Pancreas (tissue), 10 donors: ENCODE measurements around the gene EDEM2. TPM values are rescaled to one million over a fixed set of nuclear protein-coding genes. Genes with fewer than 3 reads are reported as not detected.

Experiments
- ATAC-seq, 4 donors: fragments of 200-7000 bp; cut with Tn5 transposase; one replicate each; pipeline versions ENCODE4 v1.8.0 to v1.9.1; 2020; ENCODE audit warnings: mild to moderate bottlenecking in 4 of 4, moderate library complexity in 4 of 4
- DNase-seq, 6 donors: peaks; one replicate each; pipeline ENCODE4 v3.0.0-alpha.2; 2020
- FAIRE-seq: peaks from 2 replicates; lab custom pipeline; 2012; peaks lifted over from hg19 to GRCh38; lab: Jason Lieb, UNC
- H3K27ac ChIP-seq, 4 donors: fragments of 200-600 bp; sonication (generic); 1 replicate in 3 of 4; 2 replicates in 1 of 4; pipeline versions ENCODE4 v1.5.0 to v1.8.0; 2020
- H3K27me3 ChIP-seq, 4 donors: fragments of 200-600 bp; one replicate each; pipeline ENCODE4 v1.8.0; 2021
- H3K36me3 ChIP-seq, 3 donors: fragments of 200-600 bp; sonication (generic) in 1 of 3; one replicate each; pipeline versions ENCODE4 v1.5.0 to v1.8.0; 2020 to 2021
- H3K4me1 ChIP-seq, 3 donors: fragments of 200-600 bp; one replicate each; pipeline ENCODE4 v1.8.0; 2021
- H3K4me3 ChIP-seq, 4 donors: fragments of 200-600 bp; sonication (generic) in 2 of 4; one replicate each; pipeline versions ENCODE4 v1.5.0 to v1.8.0; 2020 to 2021
- H3K9me3 ChIP-seq, 4 donors: fragments of 200-600 bp; one replicate each; pipeline ENCODE4 v1.8.0; 2021
- WGBS, 2 donors: extraction: QIAGEN DNeasy Blood & Tissue Kit; methylation state at CpG; one replicate each; pipeline ENCODE4 v1.1.7; 2013; 5-methylcytosine and 5-hydroxymethylcytosine counted together
- intact Hi-C, 3 donors: fragments of 100-400 bp; cut with DNase I; formaldehyde crosslinking; loops; one replicate each; pipeline versions ENCODE4 v1.11.1 to v1.14.2; 2022
- polyA plus RNA-seq, 2 donors: library from polyadenylated mRNA; stranded (reverse); fragments of 200-250 nt; gene quantifications; one replicate each; pipeline ENCODE4 v1.2.3, GENCODE V29; 2013
- total RNA-seq, 6 donors: library from RNA; stranded (reverse); fragmentation: NEBNext Ultra II Directional in 4 of 6; extraction: Animal tissue kit (Norgen Biotek cat#: 25700) in 4 of 6; gene quantifications; one replicate each; pipeline versions ENCODE4 v1.2.1 to v1.2.4, GENCODE V29; 2021 to 2023
- TF ChIP-seq, protein P1 (sequence below), 4 donors: fragments of 200-600 bp; sonication (generic) in 3 of 4; IDR thresholded peaks; one replicate each; pipeline versions ENCODE4 v1.5.0 to v1.8.0; 2021; ENCODE audit warnings: antibody characterized with exemption in 4 of 4
- donor health status: healthy with polysubstance abuse.
- donor health status: DM: no; HTN: no; CAD: no; lungs with moderate emphysema.
- donor health status: DM: no; HTN: no; CAD: no.
- donor health status: control.
- donor health status: control.
- donor health status: Bipolar disorder and iron deficiency.
- donor health status: DM: yes; HTN: yes; CAD: no.
- donor health status: DM: no; HTN: no; CAD: no.
- donor health status: DM: no; HTN: no; CAD: no.
- donor health status: DM: yes; HTN: yes; CAD: no.

EDEM2 gene
- total and polyA plus RNA-seq, 8 donors, result 12.5 to 31.5 (median 17.4) TPM

- Histone ChIP-seq H3K4me3 (peak overlapping the region in 2 of 4 donors; percentile 79 to 82), H3K36me3 (no peaks in the 10 kb centered on the region), H3K27ac (peak overlapping the region; percentile 71 to 91 (median 82)), H3K9me3 (no peaks in the 10 kb centered on the region), H3K27me3 (no peaks in the 10 kb centered on the region), H3K4me1 (peaks cover 0 to 21% (median 3%) of the 10 kb centered on the region in 3 donors)
- FAIRE-seq (no peak), ATAC-seq (no peak), DNase-seq (no peak)
- WGBS, 2 donors, result 76 to 80% methylated on average over 8 of the region's 8 CpGs
- TF ChIP-seq, protein P1, sequence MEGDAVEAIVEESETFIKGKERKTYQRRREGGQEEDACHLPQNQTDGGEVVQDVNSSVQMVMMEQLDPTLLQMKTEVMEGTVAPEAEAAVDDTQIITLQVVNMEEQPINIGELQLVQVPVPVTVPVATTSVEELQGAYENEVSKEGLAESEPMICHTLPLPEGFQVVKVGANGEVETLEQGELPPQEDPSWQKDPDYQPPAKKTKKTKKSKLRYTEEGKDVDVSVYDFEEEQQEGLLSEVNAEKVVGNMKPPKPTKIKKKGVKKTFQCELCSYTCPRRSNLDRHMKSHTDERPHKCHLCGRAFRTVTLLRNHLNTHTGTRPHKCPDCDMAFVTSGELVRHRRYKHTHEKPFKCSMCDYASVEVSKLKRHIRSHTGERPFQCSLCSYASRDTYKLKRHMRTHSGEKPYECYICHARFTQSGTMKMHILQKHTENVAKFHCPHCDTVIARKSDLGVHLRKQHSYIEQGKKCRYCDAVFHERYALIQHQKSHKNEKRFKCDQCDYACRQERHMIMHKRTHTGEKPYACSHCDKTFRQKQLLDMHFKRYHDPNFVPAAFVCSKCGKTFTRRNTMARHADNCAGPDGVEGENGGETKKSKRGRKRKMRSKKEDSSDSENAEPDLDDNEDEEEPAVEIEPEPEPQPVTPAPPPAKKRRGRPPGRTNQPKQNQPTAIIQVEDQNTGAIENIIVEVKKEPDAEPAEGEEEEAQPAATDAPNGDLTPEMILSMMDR (IDR thresholded peaks at IDR 0.05), result no peak
- intact Hi-C loops, result loop anchor here in 1 of 3 donors (10.0 kb wide), 1 partner anchor 111 kb away; no protein-coding TSS in a partner anchor
These were observed 53.8 kb downstream of the EDEM2 start for GRCh38 chr20:35093267-35093884.

DNA sequence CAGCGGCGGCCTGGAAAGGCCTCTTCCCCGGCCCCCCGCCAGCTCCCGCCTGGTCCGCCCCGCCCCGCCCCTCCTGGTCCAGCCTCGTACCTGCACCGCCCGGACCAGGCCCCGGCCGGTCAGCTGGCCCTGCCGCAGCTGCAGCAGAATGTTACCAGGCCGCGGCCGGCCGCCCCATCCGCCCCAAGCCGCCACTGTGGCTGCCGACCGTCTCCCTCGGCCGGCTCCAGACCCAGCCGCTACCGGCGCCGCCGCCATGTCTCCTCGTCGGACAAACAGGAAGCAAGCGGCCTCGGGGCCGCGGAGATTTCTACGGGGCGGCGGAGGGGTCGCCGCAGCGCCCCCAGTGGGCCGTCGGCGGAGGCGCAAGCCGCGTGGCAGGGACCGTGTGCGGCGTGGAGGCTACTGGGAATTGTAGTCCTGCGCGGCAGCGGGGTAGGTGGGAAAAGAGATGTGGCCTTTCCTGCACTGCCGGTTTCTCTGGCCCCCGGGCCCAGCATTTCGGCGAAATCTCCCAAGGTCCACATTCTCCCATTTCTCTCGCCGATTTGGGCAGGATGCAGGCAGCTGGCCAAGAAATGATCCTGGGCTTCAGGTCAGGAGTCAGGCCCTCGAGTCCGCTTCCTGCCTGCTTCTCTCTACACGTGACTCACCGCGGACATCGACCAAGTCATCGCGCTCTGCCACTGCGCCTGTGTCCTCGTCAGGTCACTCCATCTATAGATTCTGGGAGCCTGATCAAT, 54.4 kb downstream of the EDEM2 start, which contains the start of gene TRPC4AP:
Gene TRPC4AP, minus strand, starts transcription at position 284 of the 743 bp plus-strand sequence. Its CDS starts 26 bp downstream, at position 258.
- ATAC-seq (peak; percentile 96 to 97 (median 97)), FAIRE-seq (no peak), DNase-seq (peak; percentile 82 to 96 (median 89))
- no peaks in the 10 kb centered on the region for H3K27me3 ChIP-seq
- TF ChIP-seq, protein P1 (IDR thresholded peaks at IDR 0.05), result peak; percentile 95 to 99 (median 98)
- H3K27ac ChIP-seq, result peak within 1 kb of the TSS; percentile 71 to 91 (median 82)
- 1% methylated on average over 56 to 69 of the region's 69 CpGs for WGBS, 2 donors
- intact Hi-C loops, result loop anchor here in 1 of 3 donors (10.0 kb wide), 1 partner anchor 112 kb away; no protein-coding TSS in a partner anchor
- H3K36me3 ChIP-seq, result no peaks in the 10 kb centered on the region
- no peaks in the 10 kb centered on the region for H3K9me3 ChIP-seq
- peaks cover 0 to 25% (median 3%) of the 10 kb centered on the region in 3 donors for H3K4me1 ChIP-seq
- H3K4me3 ChIP-seq, result peak within 1 kb of the TSS; percentile 70 to 94 (median 80)

- no peaks in the 10 kb centered on the region for H3K36me3 ChIP-seq
- H3K27ac ChIP-seq, result peak overlapping the region; percentile 71 to 91 (median 82)
- ATAC-seq (peak in 3 of 4 donors; percentile 33 to 54 (median 46)), FAIRE-seq (no peak), DNase-seq (peak in 2 of 6 donors; percentile 20 to 87)
- TF ChIP-seq, protein P1 (IDR thresholded peaks at IDR 0.05), result no peak
- intact Hi-C loops, result loop anchor here in 1 of 3 donors (10.0 kb wide), 1 partner anchor 113 kb away; no protein-coding TSS in a partner anchor
- no peaks in the 10 kb centered on the region for H3K27me3 ChIP-seq
- WGBS, 2 donors, result 0% methylated on average over 21 to 28 of the region's 28 CpGs
- H3K4me1 ChIP-seq, result peaks cover 0 to 25% (median 3%) of the 10 kb centered on the region in 3 donors
- no peaks in the 10 kb centered on the region for H3K9me3 ChIP-seq
- peak overlapping the region; percentile 70 to 94 (median 80) for H3K4me3 ChIP-seq
These were observed 55.2 kb downstream of the EDEM2 start for GRCh38 chr20:35091816-35092523.

DNA sequence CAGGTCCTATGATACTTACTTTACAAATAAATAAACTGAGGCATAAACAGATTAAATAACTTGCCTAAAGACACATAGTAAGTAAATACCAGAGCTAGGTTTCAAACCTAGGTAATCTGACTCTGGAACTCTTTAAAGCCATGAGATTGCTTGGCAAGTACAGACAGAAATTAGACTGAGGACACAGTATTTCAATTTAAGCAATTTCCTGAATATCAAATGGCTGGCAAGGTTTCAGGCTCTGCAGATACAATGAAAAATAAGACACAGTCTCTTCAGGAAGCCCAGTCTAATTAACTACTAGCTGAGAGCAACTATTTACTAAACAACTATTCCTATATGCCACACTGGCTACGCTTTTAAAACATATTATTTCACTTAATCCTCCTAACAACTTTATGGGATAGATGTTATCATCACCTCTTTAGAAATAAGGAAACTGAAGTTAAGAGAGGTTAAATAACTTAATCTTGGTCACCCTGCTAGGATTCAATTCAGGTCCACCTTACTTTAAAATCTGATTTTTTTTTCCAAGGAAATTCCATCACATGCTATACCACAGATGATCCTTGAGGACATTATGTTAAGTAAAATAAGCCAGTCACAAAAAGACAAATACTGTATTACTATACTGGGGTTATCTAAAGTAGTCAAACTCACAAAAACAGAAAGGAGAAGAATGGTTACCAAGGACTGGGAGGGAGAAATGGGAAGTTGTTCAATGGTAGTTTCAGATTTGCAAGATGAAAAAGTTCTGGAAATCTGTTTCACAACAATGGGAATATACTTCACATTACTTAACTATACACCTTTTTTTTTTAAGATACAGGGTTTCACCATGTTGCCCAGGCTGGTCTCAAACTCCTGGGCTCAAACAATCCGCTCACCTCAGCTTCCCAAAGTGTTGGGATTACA, 58.6 kb downstream of the EDEM2 start:
- WGBS, 2 donors, result 91 to 95% methylated on average over 2 of the region's 2 CpGs

More for the DNA sequence above, 58.6 kb downstream of the EDEM2 start:
- Histone ChIP-seq H3K27me3 (no peaks in the 10 kb centered on the region), H3K4me1 (peaks cover 0 to 36% (median 3%) of the 10 kb centered on the region in 3 donors), H3K36me3 (no peaks in the 10 kb centered on the region), H3K27ac (no peak overlapping the region), H3K4me3 (no peak overlapping the region), H3K9me3 (no peaks in the 10 kb centered on the region)
- no peak for ATAC-seq
- no peak for DNase-seq
- FAIRE-seq, result no peak
- intact Hi-C loops, result no loop called here
- TF ChIP-seq, protein P1 (IDR thresholded peaks at IDR 0.05), result no peak
